HG03095 (cell line): ENCODE measurements around the gene NPIPB8.
"Not testable (repeated sequence)": the region's sequence is repeated elsewhere in the genome, so short reads cannot be mapped to it uniquely, and the experiment has no call there.

ENCODE experiments used
- ATAC-seq: cut with Tn5 transposase; IDR thresholded peaks from one replicate; pipeline ENCODE4 v1.9.1; 2021; ENCODE audit warnings: moderate library complexity; ENCODE audit not compliant: unreplicated experiment

Gene NPIPB8

GRCh38 chr16:28637765-28638164, at the start of gene NPIPB8:
Gene NPIPB8 (plus strand): TSS chr16:28638065. CDS start chr16:28638361, 296 bp downstream.
- not testable (repeated sequence) for ATAC-seq

GRCh38 chr16:28589069-28589468, 48.8 kb upstream of the NPIPB8 start:
- no peak for ATAC-seq

- ATAC-seq: no peak
Observed at GRCh38 chr16:28589930-28590329, 47.9 kb upstream of the NPIPB8 start.

GRCh38 chr16:28590384-28591340, 47.2 kb upstream of the NPIPB8 start:
- ATAC-seq: no peak

- ATAC-seq: no peak
Observed at GRCh38 chr16:28591355-28591754, 46.5 kb upstream of the NPIPB8 start.

- no peak for ATAC-seq
Observed at GRCh38 chr16:28592511-28592910, 45.4 kb upstream of the NPIPB8 start.

- ATAC-seq: no peak
Observed at GRCh38 chr16:28592979-28593553, 44.8 kb upstream of the NPIPB8 start.

- ATAC-seq: not testable (repeated sequence)
Observed at GRCh38 chr16:28595451-28595850, 42.4 kb upstream of the NPIPB8 start.

- ATAC-seq: no peak
Observed at GRCh38 chr16:28596115-28596630, 41.7 kb upstream of the NPIPB8 start.

- no peak for ATAC-seq
Observed at GRCh38 chr16:28596840-28597691, 40.8 kb upstream of the NPIPB8 start, which contains the start of gene SULT1A2. Gene SULT1A2 (minus strand): TSS chr16:28597050. CDS start chr16:28595930, 1,120 bp downstream.

- ATAC-seq: no peak
Observed at GRCh38 chr16:28597692-28598261, 40.1 kb upstream of the NPIPB8 start.

- ATAC-seq: not testable (repeated sequence)
Observed at GRCh38 chr16:28599377-28600285, 38.2 kb upstream of the NPIPB8 start.

GRCh38 chr16:28600965-28601364, 36.9 kb upstream of the NPIPB8 start:
- not testable (repeated sequence) for ATAC-seq

GRCh38 chr16:28601589-28601988, 36.3 kb upstream of the NPIPB8 start:
- not testable (repeated sequence) for ATAC-seq

- ATAC-seq: not testable (repeated sequence)
Observed at GRCh38 chr16:28602062-28602461, 35.8 kb upstream of the NPIPB8 start.

GRCh38 chr16:28602529-28602928, 35.3 kb upstream of the NPIPB8 start:
- ATAC-seq: no peak

GRCh38 chr16:28603381-28604185, 34.3 kb upstream of the NPIPB8 start:
- ATAC-seq: no peak

- ATAC-seq: no peak
Observed at GRCh38 chr16:28604186-28604565, 33.7 kb upstream of the NPIPB8 start.
